Sigmoid colon (tissue), 7 donors: ENCODE measurements around the gene FBXL16. TPM values are rescaled to one million over a fixed set of nuclear protein-coding genes. Genes with fewer than 3 reads are reported as not detected.

ENCODE experiments used
- DNase-seq: peaks from one replicate; pipeline ENCODE4 v3.0.0-alpha.2; 2019
- H3K27ac ChIP-seq, 4 donors: fragments of 200-600 bp; sonication (generic); one replicate each; pipeline ENCODE4 v1.5.1; 2016 to 2019; ENCODE audit warnings: mild to moderate bottlenecking in 1 of 4
- H3K27me3 ChIP-seq, 3 donors: fragments of 200-600 bp; sonication (generic); one replicate each; pipeline ENCODE4 v1.5.1; 2019; ENCODE audit warnings: mild to moderate bottlenecking in 1 of 3
- H3K36me3 ChIP-seq, 4 donors: fragments of 200-600 bp; sonication (generic); one replicate each; pipeline ENCODE4 v1.5.1; 2016 to 2019
- H3K4me1 ChIP-seq, 4 donors: fragments of 200-600 bp; sonication (generic); one replicate each; pipeline ENCODE4 v1.5.1; 2017 to 2019
- H3K4me3 ChIP-seq, 4 donors: fragments of 200-600 bp; sonication (generic); one replicate each; pipeline ENCODE4 v1.5.1; 2017 to 2019; ENCODE audit warnings: mild to moderate bottlenecking in 2 of 4, moderate library complexity in 1 of 4
- H3K9me3 ChIP-seq, 4 donors: fragments of 200-600 bp in 3 of 4; sonication (generic) in 3 of 4; one replicate each; pipeline versions ENCODE4 v1.5.1 to v1.6.1; 2013 to 2019
- EP300 ChIP-seq, 4 donors: sonication (generic); formaldehyde crosslinking; IDR thresholded peaks; one replicate each; pipeline ENCODE4 v1.6.1; 2017; ENCODE audit warnings: antibody characterized with exemption in 4 of 4
- POLR2A ChIP-seq, 2 donors: fragments of 450-650 bp; IDR thresholded peaks; one replicate each; pipeline ENCODE4 v1.6.1; 2016; ENCODE audit warnings: antibody characterized with exemption in 2 of 2, mild to moderate bottlenecking in 2 of 2, moderate library complexity in 2 of 2
- POLR2AphosphoS5 ChIP-seq, 4 donors: sonication (generic); formaldehyde crosslinking; IDR thresholded peaks; one replicate each; pipeline ENCODE4 v1.6.1; 2017; ENCODE audit warnings: antibody characterized with exemption in 4 of 4
- WGBS, 2 donors: extraction: QIAGEN DNeasy Blood & Tissue Kit; methylation state at CpG; one replicate each; pipeline ENCODE4 v1.1.7; 2013; 5-methylcytosine and 5-hydroxymethylcytosine counted together
- intact Hi-C: fragments of 100-400 bp; cut with DNase I; formaldehyde crosslinking; loops from one replicate; pipeline ENCODE4 v1.15.1; 2023
- polyA plus RNA-seq, 3 donors: library from polyadenylated mRNA; stranded (reverse); fragments of 200-250 nt; gene quantifications; one replicate each; pipeline ENCODE4 v1.2.3, GENCODE V29; 2013
- total RNA-seq, 4 donors: library from RNA; depleted of rRNA; stranded (reverse); fragments of >200 nt; gene quantifications; one replicate each; pipeline ENCODE4 v1.1.0, GENCODE V29; 2016
- TF ChIP-seq, protein P1 (sequence below), 4 experiments: fragments of 450-650 bp in 3 of 4; fragments of 200-600 bp in 1 of 4; IDR thresholded peaks; one replicate each; pipeline ENCODE4 v1.5.1; 2016 to 2019; ENCODE audit warnings: antibody characterized with exemption in 4 of 4, mild to moderate bottlenecking in 3 of 4, moderate library complexity in 2 of 4
- donor health status: healthy with polysubstance abuse.
- donor health status: Bipolar disorder and iron deficiency.
- donor health status: healthy.

Gene FBXL16
- total and polyA plus RNA-seq, 7 donors, result 0.16 to 2.4 (median 1.4) TPM; not detected in 1

DNA sequence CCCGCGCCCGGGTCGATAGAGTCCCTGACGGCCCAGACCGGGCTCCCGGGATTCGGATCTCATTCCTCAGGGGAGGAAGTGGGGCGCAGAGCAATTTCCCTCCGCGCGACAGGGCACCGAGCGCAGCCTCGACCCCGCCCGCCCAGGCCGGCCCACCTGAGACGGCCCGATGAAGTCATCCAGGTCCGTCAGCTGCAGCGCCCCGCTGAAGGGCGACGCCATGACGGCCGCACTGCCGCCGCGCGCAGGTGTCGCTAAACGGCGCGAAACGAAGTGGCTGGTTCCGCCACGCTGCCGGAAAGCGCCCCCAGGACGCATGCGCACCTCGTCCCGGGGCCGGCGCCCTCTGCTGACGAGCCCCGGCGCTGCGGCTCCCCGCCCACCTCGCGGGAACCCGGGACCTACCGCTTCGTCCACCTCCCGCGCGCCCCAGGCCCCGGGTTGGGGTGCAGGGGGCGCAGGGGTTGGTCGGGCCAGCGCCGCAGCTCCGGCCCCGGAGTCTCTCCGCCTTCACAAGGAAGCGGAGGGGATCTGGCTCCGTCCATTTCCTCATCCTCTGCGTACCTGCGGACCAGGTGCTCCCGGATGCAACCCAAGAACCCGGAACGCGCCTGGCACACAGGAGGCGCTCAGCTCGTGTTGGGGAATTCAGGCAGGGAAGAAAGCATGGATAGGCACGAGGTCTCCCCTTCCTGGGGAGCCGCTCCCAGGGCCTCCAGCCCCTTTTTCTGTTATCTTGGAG, 35.3 kb upstream of the FBXL16 start, which contains the start of gene CIAO3:
Gene CIAO3 (minus strand): TSS at position 234 of the 742 bp plus-strand sequence. CDS start 12 bp downstream, at position 222.
- peaks cover 0 to 5% (median 0%) of the 10 kb centered on the region in 3 donors for H3K27me3 ChIP-seq
- TF ChIP-seq, protein P1, sequence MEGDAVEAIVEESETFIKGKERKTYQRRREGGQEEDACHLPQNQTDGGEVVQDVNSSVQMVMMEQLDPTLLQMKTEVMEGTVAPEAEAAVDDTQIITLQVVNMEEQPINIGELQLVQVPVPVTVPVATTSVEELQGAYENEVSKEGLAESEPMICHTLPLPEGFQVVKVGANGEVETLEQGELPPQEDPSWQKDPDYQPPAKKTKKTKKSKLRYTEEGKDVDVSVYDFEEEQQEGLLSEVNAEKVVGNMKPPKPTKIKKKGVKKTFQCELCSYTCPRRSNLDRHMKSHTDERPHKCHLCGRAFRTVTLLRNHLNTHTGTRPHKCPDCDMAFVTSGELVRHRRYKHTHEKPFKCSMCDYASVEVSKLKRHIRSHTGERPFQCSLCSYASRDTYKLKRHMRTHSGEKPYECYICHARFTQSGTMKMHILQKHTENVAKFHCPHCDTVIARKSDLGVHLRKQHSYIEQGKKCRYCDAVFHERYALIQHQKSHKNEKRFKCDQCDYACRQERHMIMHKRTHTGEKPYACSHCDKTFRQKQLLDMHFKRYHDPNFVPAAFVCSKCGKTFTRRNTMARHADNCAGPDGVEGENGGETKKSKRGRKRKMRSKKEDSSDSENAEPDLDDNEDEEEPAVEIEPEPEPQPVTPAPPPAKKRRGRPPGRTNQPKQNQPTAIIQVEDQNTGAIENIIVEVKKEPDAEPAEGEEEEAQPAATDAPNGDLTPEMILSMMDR (IDR thresholded peaks at IDR 0.05), result peak; percentile 62 to 97 (median 72)
- TF ChIP-seq POLR2AphosphoS5 (IDR thresholded peaks at IDR 0.05), result peak; percentile 95 to 99 (median 98)
- TF ChIP-seq EP300 (IDR thresholded peaks at IDR 0.05), result no peak
- TF ChIP-seq POLR2A (IDR thresholded peaks at IDR 0.05), result peak; percentile 16 to 58
- intact Hi-C loops, result loop anchor here (1.0 to 2.0 kb wide), 2 partner anchors 20 to 30 kb away; partner anchors contain the start of gene ANTKMT

DNA sequence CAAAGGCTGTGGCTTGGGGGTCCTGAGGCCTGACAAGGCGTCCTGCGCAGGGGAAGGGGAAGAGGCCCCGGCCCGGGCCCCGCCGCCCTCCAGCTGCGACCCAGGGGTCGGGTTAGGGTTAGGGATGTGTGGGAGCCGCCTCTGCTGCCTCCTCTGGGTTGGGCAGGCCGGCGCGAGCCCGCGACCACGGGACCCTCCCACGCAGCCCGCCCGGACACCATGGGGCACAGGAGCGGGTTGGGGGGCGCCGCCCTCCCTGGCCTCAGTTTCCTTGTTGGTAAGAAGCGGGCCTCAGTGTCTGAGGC, 34.8 kb upstream of the FBXL16 start:
- Histone ChIP-seq H3K36me3 (peaks cover 15 to 38% (median 23%) of the 10 kb centered on the region in 4 donors), H3K27me3 (peaks cover 0 to 2% (median 0%) of the 10 kb centered on the region in 3 donors), H3K4me3 (peak overlapping the region; percentile 79 to 92 (median 88)), H3K27ac (peak overlapping the region; percentile 69 to 75 (median 72)), H3K4me1 (peaks cover 0 to 18% (median 15%) of the 10 kb centered on the region in 4 donors), H3K9me3 (no peaks in the 10 kb centered on the region)
- intact Hi-C loops, result loop anchor here (1.0 to 2.0 kb wide), 2 partner anchors 20 to 29 kb away; partner anchors contain the start of gene ANTKMT
- 0% methylated on average over 22 of the region's 22 CpGs for WGBS, 2 donors
- no peak for TF ChIP-seq POLR2A (IDR thresholded peaks at IDR 0.05)
- TF ChIP-seq, protein P1 (IDR thresholded peaks at IDR 0.05), result no peak
- no peak for TF ChIP-seq POLR2AphosphoS5 (IDR thresholded peaks at IDR 0.05)
- no peak for TF ChIP-seq EP300 (IDR thresholded peaks at IDR 0.05)
- no peak for DNase-seq

More for the DNA sequence above, 35.3 kb upstream of the FBXL16 start, which contains the start of gene CIAO3:
- no peaks in the 10 kb centered on the region for H3K9me3 ChIP-seq
- H3K4me1 ChIP-seq, result peaks cover 0 to 18% (median 15%) of the 10 kb centered on the region in 4 donors
- peak within 1 kb of the TSS; percentile 69 to 75 (median 72) for H3K27ac ChIP-seq
- peak; percentile 94 for DNase-seq
- H3K4me3 ChIP-seq, result peak within 1 kb of the TSS; percentile 79 to 92 (median 88)
- peaks cover 12 to 33% (median 19%) of the 10 kb centered on the region in 4 donors for H3K36me3 ChIP-seq
- WGBS, 2 donors, result 1% methylated on average over 79 of the region's 79 CpGs

GRCh38 chr16:739560-740458, 34.2 kb upstream of the FBXL16 start:
- DNase-seq, result no peak

GRCh38 chr16:736936-737481, 31.4 kb upstream of the FBXL16 start:
- Histone ChIP-seq H3K9me3 (no peaks in the 10 kb centered on the region), H3K27ac (no peak overlapping the region), H3K4me1 (peaks cover 0 to 18% (median 15%) of the 10 kb centered on the region in 4 donors), H3K27me3 (no peaks in the 10 kb centered on the region), H3K4me3 (no peak overlapping the region), H3K36me3 (peaks cover 28 to 70% (median 37%) of the 10 kb centered on the region in 4 donors)
- 97% methylated on average over 29 of the region's 29 CpGs for WGBS, 2 donors
- intact Hi-C loops, result no loop called here
- TF ChIP-seq, protein P1 (IDR thresholded peaks at IDR 0.05), result no peak
- no peak for TF ChIP-seq POLR2AphosphoS5 (IDR thresholded peaks at IDR 0.05)
- no peak for TF ChIP-seq EP300 (IDR thresholded peaks at IDR 0.05)
- no peak for TF ChIP-seq POLR2A (IDR thresholded peaks at IDR 0.05)
- no peak for DNase-seq

More at GRCh38 chr16:739560-740458, 34.2 kb upstream of the FBXL16 start:
- Histone ChIP-seq H3K27me3 (no peaks in the 10 kb centered on the region), H3K4me1 (peaks cover 0 to 18% (median 15%) of the 10 kb centered on the region in 4 donors), H3K9me3 (no peaks in the 10 kb centered on the region), H3K36me3 (peaks cover 21 to 42% (median 24%) of the 10 kb centered on the region in 4 donors), H3K4me3 (peak overlapping the region; percentile 79 to 92 (median 88)), H3K27ac (peak overlapping the region in 2 of 4 donors; percentile 69 to 72)
- TF ChIP-seq EP300 (IDR thresholded peaks at IDR 0.05), result no peak
- 31 to 48% methylated on average over 38 of the region's 38 CpGs for WGBS, 2 donors
- intact Hi-C loops, result loop anchor here (1.0 to 2.0 kb wide), 2 partner anchors 19 to 29 kb away; partner anchors contain the start of gene ANTKMT
